GM19023 (cell line): Measurements from ENCODE around the gene DEDD.
"Not testable (repeated sequence)": the region's sequence is repeated elsewhere in the genome, so short reads cannot be mapped to it uniquely, and the experiment has no call there.

Experiments
- ATAC-seq: cut with Tn5 transposase; IDR thresholded peaks from one replicate; pipeline ENCODE4 v1.9.1; 2021; ENCODE audit warnings: mild to moderate bottlenecking, moderate library complexity; ENCODE audit not compliant: unreplicated experiment

The DEDD gene

DNA sequence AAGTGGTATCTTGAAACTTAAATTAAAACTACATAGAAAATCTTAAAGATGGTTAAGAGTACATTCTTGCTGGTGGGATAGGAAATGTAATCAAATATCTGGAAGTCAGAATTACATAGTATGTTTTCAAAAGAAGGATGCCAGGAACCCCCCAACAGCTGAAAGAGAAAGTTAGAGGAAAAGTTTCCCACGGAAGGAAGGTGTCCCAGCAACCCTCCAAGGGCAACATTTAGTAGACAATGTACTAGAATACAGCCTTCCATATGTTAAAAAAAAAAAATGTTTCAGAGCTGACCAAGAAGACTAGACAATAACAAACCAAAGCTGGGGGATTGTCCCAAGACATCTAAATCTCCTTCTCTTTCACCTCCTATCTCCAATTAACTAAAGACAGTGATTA lies 2.2 kb downstream of the DEDD start:
- no peak for ATAC-seq

DNA sequence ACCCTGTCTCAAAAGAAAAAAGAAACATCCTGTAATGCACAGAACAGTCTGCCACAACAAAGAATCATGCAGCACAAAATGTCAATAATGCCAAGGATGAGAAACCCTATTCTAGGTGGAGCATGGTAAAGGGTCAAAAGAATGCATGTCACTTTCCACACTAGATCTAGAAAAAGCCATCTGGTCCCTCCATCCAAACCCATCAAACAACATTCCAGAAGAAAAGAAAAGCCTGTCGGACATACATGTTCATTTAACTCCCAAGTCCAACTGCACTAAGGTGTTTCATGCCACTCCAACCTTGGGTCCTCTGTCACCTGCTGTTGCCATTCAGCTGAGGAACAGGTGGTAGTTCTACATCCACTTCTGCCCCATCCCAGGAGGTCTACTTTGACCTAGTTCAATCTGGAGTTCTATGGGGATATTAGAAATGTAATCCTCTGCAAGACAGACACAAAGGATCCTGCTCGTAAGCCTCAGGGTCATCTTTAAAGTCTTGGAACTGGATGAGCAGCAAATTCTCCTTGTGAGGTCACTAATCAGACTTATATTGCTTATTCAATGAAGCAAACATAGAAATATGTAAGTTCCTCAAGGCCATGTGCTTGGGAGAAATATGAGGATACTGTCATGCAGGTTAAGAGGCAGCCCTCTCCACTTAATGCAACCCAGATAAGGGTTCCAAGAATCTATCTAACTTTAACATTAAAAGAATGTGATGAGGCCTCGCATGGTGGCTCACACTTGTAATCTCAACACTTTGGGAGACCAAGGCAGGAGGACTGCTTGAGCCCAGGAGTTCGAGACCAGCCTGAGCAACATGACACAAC lies 3.7 kb downstream of the DEDD start:
- no peak for ATAC-seq

DNA sequence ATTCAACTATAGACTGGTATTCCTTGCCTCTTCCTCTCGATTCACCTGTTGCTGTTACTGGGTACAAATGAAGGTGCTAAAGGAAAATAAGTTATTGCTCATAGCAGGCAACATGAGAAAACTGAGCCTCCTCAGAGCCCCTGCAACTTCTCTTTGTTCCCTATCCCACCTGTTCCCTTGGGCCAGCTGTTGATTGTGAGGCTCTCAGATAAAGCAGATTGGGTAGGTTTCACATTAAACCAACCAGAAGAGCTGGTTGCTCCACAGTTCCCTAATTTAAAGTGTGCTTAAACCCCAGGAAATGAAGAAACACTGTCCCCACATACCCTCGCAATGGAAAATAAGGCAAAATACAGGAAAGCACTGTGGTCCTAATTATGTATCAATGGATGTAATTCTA lies 4.8 kb downstream of the DEDD start:
- ATAC-seq: no peak

DNA sequence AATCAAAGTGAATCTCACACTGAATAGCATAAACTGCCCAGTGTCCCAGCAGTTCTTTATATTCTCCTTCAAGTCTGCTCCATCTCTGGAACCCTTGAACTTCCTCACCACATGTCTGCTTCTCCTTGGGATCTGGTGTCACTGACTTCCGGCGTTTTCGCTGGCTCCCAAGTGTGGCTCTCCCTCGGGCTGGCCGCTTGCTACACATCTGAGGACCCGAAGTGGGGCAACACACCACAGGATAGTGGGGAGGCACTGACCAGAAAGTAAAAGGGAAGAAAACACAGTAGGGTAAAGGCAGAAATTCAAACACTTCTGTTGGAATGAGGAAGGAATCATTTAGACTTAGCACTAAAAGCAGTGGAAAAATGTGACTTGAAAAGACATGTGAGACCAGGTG lies 9.5 kb downstream of the DEDD start:
- no peak for ATAC-seq

DNA sequence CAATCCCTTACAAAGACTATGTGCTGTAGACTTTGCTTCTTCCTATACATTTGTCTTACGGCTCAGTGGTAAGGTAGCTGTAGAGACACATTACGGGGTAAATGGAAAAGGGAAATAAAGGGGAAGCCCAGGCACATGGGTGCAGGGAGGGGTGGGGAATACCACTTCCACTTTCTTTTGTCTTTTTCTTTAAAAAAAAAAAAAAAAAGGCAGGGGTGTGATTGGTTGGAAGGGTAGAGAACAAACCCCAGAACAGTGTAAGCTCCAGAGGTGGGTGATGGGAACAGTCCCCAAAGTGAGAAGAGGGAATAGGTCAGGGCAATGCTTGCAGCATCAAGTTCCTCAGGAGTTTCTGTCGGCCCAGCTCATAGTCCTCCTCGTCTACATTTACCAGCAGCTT lies 10.6 kb downstream of the DEDD start:
- ATAC-seq: no peak

DNA sequence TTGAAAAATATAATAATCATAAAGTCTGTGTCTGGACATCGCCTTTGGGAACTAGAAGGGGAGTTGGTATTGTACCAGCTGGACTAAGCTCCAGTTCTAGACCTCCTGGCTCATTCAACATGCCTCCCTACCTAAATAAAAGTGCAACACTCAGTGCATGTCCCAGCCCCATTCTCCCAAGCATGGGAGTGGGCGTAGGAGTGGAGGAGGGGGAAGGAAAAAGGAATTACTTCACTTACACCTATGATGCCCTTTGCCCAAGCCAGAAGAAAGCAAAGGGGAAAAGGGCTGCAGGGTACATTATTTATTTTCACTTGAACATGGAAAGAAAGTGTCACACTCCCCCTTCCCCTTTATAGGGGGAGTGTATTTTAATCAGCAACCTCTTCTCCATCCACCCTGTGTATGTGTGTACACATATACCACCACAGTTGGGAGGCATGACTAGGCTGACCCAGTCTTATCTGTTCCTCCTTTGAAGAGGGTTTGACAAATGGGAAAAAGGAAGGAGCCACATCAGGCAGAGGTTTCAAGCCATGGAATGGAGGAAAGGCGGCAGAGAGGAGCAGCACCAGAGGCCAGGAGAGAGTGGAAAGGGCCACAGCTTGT lies 11.3 kb downstream of the DEDD start:
- ATAC-seq: no peak

DNA sequence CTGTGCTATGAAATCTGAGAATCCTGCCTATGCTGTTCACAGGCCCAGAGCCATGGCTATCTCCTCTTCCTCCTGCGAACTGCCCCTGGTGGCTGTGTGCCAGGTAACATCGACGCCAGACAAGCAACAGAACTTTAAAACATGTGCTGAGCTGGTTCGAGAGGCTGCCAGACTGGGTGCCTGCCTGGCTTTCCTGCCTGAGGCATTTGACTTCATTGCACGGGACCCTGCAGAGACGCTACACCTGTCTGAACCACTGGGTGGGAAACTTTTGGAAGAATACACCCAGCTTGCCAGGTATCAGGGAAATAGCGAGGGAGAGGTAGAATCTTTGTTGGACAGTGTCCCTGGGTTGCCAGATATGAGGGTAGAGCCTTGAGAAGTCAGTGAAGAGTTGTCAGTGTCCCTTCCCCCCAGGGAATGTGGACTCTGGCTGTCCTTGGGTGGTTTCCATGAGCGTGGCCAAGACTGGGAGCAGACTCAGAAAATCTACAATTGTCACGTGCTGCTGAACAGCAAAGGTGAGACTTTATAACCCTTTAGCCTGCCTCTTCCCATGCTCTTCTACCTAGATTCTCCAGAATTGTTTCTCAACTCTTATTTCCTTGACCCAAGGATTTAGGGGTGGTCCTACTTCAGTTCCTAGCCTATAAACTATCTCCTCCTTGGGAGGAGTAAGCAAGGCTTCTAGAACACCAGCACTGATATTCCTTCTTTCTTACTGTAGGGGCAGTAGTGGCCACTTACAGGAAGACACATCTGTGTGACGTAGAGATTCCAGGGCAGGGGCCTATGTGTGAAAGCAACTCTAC lies 13.2 kb downstream of the DEDD start:
- ATAC-seq: no peak

DNA sequence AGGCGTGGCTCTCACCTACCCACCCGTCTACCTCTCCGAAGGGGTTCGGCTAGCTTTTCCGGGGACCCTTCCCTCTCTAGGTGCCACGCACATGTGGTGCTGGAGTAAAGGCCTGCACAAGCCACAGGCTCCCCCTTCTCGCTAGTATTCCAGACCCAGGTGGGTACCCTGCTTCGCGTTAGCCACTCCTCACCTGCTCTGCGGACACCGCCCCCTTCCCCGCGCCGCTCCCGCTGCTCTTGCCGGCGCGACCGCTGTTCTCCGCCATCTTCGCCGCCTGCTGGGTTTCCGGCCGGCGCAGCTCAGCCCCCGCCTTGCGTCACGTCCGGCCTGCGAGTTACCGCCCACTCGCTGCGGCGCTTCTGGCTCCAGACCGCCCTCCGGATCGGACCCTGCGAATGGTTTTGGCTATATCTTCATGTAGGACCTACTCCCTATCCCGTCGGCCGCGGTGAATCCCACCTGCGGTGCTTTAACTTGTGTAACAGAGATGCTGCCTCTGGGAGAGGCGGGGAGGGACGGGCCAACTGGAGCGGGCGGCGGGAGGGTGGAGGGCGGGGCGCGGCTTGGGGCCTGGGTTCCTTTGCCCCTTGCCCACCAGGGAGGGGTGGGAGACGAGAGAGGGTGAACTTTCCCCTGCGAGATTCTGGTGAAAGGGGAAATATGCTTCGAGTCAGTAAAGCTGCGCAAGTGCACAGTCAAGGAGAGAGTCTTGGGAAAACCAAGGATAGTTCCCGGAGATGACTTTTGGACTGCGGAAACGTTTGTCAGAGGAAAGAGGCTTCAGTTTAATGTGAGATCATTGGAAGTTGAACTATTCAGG lies 14.5 kb downstream of the DEDD start, which contains the start of the genes NIT1 and PFDN2:
TSS of gene NIT1 (plus strand) at position 347 of the 823 bp plus-strand sequence. CDS start at position 419, 72 bp downstream.
TSS of gene PFDN2 (minus strand) at position 279 of the 823 bp plus-strand sequence. CDS start at position 268, 11 bp downstream.
- ATAC-seq: peak; percentile 83

DNA sequence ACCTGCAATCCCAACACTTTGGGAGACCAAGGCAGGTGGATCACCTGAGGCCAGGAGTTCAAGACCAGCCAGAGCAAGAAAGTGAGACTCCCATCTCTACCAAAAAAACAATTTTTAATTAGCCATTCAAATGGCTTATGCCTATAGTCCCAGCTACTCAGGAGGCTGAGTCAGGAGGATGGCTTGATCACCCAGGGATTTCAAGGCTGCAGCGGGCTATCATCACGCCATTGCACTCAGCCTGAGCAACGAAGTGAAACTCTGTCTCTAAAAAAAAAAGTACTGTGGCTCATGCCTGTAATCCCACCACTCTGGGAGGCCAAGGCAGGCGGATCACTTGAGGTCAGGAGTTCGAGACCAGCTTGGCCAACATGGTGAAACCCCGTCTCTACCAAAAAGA lies 16.5 kb downstream of the DEDD start:
- ATAC-seq: not testable (repeated sequence)

- ATAC-seq: no peak
Measured at GRCh38 chr1:161115132-161115711, 17.2 kb downstream of the DEDD start.

DNA sequence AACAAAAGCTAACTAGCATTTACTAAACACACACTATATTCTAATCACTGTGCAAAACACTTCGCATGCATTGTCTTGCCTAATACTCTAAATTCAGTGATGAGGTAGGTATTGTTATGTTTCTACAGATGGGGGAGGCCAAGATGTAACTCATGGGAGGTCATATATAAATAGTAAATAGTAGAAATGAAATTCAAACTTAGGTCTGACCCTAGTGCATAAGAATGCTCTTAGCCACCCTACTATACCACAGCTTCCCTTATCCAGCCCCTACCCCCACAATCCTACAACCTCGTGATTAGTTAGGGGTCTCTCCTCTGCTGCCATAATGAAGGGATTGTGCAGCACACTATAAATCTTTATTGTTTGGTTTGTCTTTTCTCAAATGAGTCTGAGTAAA lies 17.9 kb downstream of the DEDD start:
- no peak for ATAC-seq

DNA sequence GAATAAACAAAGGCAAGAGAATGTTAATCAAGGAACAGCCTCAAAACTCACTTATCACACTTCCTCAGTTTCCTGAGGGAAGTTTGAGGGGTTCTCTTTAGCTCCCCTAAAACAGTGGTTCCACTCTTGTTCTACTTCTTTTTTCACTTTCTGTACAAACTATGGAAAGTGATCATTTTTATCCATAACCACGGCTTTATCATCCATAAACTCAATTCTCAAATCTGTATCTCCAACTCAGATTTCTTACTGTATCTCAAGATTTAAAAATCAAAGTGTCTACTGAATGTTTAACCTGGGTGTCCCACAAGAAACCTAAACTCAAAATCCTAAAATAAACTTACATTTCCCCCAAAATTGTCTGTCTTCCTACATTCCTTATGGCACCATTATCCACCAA lies 18.6 kb downstream of the DEDD start:
- ATAC-seq: no peak

DNA sequence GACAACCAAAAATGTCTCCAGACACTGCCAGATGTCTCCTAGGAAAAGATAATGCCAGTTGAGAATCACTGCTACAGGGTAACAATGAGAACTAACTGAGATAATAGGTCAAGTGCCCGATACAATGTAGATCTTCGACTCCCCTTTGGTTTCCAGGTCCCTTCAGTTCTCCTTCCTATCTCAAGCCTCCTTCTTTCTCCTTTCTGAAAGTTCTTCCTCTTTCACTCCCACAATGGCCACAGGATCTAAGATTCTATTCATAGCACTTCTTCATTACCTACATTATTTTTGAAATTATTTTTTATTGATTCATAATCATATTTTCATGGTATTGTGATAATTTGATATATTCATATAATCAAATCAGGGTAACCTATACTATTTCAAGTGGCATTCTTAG lies 20.9 kb downstream of the DEDD start:
- ATAC-seq: no peak

GRCh38 chr1:161111117-161111516 lies 21.4 kb downstream of the DEDD start:
- no peak for ATAC-seq

GRCh38 chr1:161106431-161106830 lies 26.0 kb downstream of the DEDD start:
- ATAC-seq: no peak

- no peak for ATAC-seq
Measured at GRCh38 chr1:161100556-161100955, 31.9 kb downstream of the DEDD start.

DNA sequence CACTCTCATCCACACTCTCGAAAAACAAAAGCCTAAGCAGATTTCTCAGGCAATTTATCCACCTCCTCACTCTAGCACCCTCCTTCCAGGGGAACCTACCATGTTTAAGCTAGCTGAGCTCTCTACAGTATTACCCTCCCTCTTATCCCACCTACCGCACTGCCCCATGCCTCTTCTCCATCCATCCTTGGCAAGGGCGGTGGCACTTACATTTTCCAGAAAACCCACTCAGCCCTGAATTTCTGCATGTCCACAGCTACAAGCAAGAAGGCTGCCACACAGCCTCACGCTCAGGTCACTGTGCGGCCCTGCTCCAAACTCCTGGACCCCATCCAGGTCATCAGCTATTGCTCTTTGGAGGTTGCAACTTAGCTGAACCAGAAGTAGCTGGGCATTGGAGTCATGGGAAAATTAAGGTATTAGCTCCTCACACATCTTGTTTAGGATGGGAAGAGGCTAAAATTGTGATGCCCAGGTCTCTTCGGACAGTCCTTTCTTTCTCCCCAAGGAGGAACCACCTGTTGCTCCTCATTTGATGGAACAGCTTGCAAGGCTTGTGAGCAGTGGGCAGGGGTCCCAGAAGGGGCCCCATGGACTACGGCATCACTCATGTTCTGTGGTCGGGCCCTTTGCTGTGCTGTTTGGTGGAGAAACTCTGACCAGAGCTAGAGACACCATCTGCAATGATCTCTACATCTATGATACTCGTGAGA lies 33.2 kb downstream of the DEDD start:
- no peak for ATAC-seq

- ATAC-seq: peak; percentile 80
Measured at GRCh38 chr1:161098210-161099068, 34.0 kb downstream of the DEDD start, which contains the start of gene KLHDC9. Gene KLHDC9 (plus strand): TSS chr1:161098361. CDS start chr1:161098536, 175 bp downstream.

DNA sequence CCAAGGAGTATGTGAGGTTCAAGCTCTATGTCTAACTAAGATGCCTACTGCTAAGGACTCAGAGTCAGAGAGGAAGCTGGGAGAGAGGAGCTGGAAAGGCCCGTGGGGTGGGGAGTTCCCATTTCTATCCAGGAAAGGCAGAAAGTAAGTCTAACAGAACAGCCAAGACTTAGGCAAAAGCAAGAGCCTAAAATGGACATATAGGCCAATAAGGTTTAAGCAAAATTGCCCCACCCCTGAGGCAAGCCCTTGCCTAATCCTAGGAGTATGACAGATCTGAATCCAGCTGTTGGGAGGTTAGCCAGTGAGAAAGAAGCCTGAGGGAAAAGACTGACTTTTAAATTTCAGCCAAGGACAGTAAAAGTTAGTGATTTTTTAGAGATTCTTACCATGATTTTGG lies 35.9 kb downstream of the DEDD start:
- no peak for ATAC-seq
